Activated CD8-positive, alpha-beta memory T cell treated with anti-CD3 and anti-CD28 coated beads for 36 hours (primary cell): ENCODE measurements around the gene ATP11A. TPM values are rescaled to one million over a fixed set of nuclear protein-coding genes. Genes with fewer than 3 reads are reported as not detected.
"Not testable (repeated sequence)": the region's sequence is repeated elsewhere in the genome, so short reads cannot be mapped to it uniquely, and the experiment has no call there.

Experiments
- CTCF ChIA-PET: fragments of 350-600 bp; sonication (Branson Sonifier 250); formaldehyde crosslinking; loops from one replicate; lab custom pipeline; 2021; ENCODE audit warnings: antibody characterized with exemption; lab: Charles Lee
- POLR2A ChIA-PET: fragments of 350-600 bp; sonication (Branson Sonifier 250); formaldehyde crosslinking; loops from one replicate; lab custom pipeline; 2021; ENCODE audit warnings: antibody characterized with exemption; lab: Charles Lee
- total RNA-seq, 2 experiments: library from RNA; stranded (reverse); gene quantifications; one replicate each; pipeline ENCODE4 v1.2.3, GENCODE V29; 2021

The ATP11A gene
- total RNA-seq, 2 experiments from 2014 or later: 35.9 to 40.1 TPM

DNA sequence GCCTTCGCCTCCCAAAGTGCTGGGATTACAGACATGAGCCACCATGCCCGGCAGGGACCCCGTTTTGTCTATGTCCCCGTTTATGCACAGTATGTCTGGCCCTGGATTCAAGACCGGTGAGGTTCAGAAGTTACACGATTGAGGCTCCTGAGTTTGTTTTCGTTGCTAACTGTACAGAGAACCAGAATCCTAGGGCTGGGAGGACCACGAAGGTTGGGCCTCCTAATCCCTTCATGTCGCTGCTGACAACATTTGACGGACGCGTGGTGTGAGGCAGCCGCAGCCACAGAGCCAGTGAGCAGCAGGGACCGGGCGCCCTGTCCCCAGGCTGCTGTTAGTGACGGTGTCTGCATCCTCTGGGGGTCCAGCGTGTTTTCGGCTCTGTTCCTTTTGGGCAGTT lies 91.4 kb downstream of the ATP11A start:
- ChIA-PET CTCF (no interaction called here), POLR2A (no interaction called here)

DNA sequence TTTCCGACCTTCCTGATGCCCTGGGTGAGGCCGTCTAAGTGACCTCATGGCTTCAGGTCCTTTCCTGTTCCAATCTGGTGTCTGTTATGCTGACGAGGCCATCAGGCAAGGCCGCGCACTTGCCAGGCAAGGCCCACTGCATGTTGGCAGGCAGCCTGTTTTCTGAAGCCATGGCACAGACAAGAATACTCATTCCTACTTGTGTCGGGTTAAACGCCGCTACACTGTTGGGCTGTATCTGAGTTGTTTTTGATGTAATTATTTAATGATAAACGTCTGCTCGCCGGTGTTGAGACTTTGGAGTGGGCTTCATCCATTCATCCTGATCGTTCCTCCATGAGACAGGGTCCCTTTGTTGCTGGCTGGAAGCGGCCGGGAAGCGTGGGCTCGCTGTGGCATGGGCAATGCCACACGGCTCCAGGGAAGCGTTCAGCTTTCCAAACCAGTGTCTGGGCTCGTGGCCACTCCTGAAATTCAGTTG lies 92.1 kb downstream of the ATP11A start:
- ChIA-PET POLR2A (no interaction called here), CTCF (no interaction called here)

DNA sequence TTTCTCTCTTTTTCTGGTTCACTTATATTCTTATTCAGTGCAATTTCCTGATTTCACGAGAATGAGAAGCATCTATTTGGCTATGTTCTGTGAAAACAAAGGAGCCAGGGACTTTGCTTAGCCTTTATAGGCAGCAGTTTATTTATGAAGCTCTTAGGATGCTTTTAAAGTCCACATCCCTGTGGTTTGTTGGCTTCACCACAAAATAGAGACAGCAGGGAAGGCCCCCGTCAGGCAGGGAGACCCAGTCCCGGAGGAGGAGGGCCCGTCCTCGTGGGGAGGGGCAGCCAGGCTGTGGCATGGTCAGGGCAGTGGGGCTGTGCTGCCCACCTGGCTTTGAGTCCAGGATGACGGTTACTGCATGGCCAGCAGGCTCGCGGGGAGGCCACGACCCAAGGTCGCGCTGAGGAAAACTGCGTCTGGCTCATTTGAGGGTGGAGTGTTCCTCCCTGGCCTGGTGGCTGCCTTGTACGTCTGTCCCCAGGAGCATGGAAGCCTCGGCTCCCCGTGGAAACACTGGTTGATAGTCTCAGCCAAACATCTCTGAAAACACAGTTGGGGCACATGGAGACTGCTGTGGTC lies 92.7 kb downstream of the ATP11A start:
- POLR2A ChIA-PET: no interaction called here
- CTCF ChIA-PET: no interaction called here

DNA sequence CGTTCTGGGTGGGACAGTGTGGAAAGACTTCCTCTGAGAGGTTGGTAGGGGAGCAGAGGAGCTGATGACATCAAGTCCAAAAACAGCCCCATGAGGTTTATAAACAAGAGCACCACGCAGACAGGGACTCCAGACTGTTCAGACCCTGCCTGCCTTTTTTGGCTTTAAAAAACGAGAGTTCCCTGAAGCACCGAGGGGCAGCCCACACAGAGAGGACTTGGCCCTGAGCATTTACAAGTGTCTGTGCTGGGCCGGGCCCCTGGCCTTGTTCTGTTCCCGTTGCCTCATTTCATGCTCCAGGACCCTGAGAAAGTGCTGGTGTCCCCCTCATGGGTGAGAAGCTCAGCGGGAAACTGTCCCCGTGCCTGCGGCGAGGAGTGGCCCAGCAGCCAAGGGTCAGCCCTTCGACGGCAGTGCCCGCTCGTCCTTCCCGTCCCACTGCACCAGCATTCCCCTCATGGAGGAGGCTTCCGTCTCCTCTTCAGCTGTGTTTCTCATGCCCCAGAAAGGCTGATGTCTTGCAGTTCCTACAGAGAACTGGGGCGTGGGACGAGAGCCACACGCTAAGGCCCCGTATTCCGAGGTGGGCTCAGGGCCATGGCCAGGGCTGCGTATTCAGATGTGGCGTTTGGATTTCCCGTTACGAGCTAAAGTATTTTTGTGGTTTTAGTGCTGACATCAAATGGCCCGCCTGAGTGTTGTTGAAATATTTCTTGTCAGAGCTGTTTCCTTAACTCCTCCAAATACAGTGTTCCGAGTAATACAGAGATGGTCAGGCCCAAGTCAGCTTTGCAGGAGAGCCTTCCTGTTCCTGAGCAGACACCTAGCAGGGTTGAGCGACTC lies 93.5 kb downstream of the ATP11A start:
- CTCF ChIA-PET: no interaction called here
- POLR2A ChIA-PET: no interaction called here

DNA sequence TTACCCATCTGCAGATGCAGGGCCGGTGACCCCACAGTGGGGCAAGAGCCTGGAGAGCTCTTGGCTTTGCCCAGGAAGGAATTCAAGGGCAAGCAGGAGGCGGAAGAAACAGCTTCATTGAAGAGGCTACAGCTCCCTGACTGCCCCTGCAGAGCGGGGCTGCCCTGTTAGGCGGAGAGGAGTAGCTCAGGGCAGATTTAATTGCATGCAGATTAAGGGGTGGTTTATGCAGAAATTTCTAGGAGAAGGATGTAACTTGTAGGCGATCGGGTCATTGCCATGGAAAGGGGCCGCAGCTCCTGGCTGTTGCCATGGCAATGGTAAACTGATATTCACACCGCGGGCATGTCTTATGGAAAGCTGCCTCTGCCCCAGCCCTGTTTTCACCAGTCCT lies 94.1 kb downstream of the ATP11A start:
- CTCF ChIA-PET: no interaction called here

DNA sequence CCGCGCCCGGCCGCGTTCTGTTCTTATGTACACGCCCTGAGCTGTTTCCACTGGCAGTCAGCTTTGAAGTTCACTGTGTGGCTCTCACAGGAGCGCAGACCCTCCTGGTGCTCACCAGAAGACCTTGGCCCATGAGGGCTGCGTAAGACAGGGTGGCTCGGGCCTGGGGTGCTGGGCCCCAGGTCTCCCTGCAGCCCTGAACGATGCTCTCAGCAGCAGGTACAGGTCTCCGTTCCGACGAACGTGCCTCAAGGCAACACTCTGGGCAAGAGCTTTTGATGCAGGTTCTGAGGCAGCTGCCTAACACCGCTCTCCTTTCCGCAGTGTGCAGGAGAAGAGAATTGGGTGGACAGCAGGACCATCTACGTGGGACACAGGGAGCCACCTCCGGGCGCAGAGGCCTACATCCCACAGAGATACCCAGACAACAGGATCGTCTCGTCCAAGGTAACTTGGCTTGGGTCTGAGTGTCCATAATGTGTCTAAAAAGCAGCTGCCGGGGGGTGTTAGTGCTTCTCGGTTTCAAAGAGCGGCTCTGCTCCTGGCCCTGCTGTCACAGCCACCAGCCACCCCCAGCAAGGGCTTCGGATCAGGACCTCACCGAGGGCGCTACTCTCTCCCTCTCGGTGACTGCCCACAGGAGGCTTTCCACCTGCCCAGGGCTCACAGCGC lies 95.1 kb downstream of the ATP11A start:
- POLR2A ChIA-PET: no interaction called here
- CTCF ChIA-PET: no interaction called here

More for the DNA sequence above, 94.1 kb downstream of the ATP11A start:
- POLR2A ChIA-PET: no interaction called here

DNA sequence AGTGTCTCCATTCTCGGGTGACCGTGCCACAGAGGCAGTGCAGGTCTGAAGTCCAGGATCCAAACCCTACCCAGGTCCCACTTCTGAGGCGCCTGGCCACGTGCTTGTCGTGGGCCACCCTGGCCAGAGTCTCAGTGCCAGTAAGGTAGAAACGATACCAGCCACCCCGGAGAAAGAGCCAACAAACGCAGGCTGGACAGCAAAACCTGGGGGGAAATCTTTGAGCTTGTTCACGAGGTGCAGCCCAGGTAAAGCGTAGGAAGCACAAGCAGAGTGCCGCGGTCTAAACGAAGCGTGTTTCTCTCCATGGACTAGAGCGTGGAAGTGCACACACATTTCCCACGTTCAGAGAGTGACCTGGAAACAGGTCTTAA lies 95.6 kb downstream of the ATP11A start:
- POLR2A ChIA-PET: no interaction called here
- CTCF ChIA-PET: no interaction called here

DNA sequence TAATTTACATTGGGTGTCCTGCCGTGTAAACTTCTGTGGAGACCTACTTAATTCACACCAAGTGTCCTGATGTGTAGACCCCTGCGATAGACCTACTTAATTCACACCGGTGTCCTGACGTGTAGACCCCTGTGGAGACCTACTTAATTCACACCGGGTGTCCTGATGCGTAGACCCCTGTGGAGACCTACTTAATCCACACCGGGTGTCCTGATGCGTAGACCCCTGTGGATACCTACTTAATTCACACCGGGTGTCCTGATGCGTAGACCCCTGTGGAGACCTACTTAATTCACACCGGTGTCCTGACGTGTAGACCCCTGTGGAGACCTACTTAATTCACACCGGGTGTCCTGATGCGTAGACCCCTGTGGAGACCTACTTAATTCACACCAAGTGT lies 97.0 kb downstream of the ATP11A start:
- POLR2A ChIA-PET, CTCF ChIA-PET: not testable (repeated sequence)

DNA sequence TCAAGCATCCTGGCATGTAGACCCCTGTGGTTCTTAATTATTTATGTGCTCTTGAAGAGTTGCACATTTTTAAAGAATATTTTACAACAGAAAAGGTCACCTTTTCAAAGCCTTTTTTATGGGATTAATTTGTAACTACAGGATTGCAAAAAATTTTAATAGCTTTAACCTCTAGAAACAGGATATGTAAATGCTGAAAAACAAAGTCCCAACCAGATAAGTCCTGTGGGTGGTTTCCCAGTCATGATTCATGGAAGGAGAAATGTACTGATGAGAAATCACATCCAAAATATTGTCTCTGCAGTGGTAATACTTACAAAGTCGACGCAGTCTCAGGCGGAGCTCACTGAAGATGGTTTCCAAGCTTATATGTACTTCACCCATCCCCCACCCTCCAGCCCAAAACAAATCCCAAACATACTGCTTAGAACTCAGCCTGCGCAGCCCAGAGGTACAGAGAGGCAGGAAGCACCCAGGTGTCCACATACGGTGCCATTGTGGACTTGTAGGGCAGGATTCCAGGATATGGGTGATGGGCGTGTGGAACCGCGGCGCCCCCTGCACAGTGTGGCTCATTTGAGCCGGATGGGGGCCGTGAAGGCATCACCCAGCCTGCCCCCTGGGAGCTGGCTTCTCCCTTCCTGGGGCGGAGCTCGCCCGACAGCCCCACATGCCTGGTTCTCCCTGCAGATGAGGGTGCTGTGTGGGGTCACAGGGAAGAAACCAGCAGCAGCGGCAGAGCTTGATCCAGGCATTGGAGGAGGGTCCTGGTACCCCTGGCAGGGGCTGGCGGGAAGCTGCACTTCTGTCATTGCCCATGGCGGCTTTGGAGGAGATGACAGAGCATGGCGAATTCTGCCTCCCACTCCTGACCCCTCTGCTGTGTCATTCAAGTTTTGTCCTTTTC lies 101.2 kb downstream of the ATP11A start:
- ChIA-PET CTCF (no interaction called here), POLR2A (no interaction called here)

DNA sequence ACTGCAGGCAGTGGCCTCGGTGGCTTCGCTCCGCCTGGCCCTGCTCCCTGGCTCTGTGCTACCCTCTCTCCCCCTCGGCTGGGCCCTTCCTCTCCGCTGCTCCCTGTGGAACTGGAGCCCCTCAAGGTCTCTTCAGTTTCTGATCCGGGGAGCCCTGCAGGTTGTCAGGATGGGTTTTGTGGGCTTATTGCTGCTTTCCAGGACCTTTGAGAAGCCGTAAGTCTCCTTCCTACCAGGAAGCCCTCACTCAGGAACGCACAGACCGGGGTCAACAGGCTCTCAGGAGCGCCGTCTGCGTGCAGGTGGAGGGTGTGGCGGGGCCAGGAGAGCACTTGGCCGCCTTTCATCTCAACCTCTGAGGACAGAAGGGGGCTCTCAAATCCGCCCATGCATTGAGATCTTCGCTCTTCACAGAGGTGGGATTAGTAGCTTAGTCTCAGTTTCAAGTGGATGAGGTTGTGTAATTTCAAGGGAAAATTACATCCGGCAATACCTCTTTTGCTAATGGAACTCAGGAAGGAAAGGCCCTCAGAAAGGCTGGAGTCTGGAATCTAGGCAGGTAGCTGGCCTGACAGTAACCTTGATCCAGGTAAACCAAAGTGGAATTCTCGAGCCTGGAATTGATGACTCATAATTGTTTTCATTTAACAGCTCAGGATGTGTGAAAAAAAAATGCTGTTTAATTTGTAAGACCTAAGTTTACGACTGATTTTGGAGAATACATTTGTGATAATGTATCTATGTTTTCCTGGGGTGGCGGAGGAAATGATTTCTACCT lies 102.0 kb downstream of the ATP11A start:
- CTCF ChIA-PET: no interaction called here
- POLR2A ChIA-PET: no interaction called here

DNA sequence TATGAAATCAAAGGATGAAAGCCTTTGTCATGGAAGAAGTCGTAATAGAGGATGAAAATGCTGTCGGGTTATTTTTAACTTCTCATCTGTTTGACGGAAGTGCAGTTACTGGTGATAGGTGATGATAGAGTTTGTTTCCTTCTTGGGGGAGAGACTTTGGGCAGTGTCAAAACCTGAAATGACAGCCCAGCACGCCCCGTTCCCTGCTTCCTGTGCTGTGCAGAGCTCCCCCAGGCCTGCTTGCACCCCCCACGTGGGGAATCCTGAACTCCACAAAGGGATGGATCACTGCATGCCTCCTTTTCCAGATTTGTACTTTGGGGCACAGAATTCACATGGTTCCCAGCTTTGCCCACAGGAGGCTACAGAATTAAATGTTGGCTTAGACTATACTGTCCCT lies 102.7 kb downstream of the ATP11A start:
- POLR2A ChIA-PET: no interaction called here
- CTCF ChIA-PET: no interaction called here

DNA sequence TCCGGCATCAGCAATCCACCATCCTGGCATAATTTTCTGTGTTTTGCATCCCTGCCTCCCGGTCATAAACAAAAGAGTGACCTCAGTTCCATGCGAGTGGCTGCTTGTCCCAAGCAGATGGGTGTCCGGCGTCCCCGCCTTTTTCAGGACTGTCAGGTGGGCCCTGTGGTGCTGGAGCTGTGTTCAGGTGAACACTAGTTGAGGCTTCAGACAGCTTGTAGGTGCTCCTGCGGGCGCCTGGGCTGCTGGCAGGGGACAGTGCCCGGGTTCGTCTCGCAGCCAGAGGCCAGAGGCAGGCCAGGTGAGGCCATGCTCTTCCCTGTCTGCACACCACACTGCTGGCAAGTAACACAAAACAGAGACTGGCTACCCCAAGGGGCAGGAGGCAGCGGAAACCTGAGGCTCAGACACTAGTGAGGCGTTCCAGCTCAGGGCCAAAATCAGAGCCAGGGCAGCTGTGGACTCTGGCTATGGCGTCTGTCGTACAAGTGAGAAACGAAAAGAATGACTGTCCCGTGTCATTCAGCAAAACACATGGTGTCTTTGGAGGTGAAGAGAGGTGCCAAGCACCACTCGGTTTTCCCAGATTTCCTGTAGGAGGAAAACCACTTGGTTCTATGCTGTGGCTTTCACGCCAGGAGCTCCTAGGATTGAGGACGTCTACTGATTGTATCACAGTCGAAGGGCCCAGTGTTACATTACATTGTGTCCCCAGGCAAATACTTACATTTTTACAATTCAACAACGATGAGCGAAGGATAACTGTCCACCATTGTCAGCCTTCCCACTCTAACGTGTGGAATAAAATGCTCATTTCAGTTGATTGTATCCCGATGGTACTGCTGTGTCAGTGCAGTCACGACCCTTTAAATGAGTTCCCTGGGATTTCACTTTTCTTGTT lies 104.0 kb downstream of the ATP11A start:
- ChIA-PET CTCF (no interaction called here), POLR2A (no interaction called here)

DNA sequence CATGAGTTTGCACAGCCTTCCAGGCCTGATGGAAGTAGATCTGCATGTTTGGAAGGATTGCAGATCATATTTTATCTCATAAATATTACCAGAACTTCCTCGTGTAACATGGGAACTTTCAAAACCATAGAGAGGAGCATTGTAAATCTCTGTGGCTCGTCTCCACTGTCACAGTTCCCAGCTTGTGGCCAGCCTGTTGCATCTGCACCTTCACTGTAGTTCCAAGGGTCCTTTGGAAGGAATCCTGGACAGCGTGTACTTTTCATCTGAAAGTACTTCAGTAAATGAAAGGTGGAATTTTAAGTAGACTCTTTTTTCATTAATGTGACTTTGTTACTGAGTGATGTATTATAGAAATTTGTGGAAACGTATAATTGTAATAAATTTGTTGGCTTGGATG lies 105.4 kb downstream of the ATP11A start:
- POLR2A ChIA-PET: no interaction called here

DNA sequence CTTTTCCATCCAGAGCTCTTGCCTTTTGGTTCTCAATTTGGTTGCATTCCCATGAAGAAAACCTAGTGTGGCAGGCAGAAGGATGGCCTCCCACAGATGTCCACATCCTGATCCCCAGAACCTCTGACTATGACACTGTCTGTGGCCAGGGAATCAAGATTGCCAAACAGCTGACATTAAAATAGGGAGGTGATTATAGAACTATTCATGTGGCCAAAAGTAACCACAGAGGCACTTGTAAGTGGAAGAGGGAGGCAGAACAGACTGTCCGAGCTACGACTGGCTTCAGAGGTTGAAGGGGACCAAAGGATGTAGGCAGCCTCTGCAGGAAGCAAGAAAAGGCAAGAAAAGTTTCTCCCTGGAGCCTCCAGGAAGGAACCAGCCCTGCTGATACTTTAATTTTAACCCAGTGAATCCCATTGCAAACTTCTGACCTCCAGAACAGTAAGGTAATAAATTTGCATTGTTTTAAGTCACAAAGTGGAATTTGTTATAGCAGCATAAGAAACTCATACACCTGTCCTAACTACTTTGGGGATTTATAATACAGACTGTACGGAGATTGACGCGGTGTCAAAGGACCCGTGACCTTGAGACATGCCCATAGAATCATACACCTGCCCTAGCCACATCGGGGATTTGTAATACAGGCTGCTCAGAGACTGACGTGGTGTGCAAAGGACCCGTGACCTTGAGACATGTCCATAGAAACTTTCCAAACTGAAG lies 106.5 kb downstream of the ATP11A start:
- POLR2A ChIA-PET: no interaction called here
- CTCF ChIA-PET: no interaction called here

More for the DNA sequence above, 105.4 kb downstream of the ATP11A start:
- CTCF ChIA-PET: no interaction called here

DNA sequence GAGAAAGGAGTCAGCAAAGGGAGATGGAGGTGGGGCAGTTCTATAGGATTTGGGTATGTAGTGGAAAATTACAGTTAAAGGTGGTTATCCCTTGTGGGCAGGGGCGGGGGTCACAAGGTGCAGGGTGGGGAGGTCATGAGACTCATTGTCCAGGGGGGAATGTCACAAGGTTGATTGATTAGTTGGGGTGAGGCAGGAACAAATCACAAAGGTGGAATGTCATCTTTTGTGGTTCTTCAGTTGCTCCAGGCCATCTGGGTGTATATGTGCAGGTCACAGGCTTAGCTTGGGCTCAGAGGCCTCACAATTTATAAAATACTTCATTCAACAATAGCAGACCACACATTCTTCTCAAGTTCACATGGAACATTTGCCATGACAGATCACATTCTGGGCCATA lies 109.6 kb downstream of the ATP11A start:
- POLR2A ChIA-PET: no interaction called here
- CTCF ChIA-PET: no interaction called here

DNA sequence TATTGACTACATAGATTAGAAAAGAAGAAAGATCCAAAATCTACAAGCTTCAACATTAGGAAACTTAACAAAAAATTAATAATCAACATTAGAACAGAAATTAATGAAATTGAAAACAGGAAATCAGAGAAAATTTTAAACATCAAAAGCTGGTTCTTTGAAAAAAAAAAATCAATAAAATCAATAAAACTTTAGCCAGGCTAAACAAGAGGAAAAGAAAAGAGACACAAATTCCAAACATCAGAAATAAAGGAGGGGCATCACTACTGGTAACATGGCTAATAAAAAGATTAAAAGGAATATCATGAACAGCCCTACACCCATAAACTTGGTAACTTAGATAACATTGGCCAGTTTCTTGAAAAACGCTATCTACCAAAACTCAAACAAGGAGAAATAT lies 110.2 kb downstream of the ATP11A start:
- ChIA-PET POLR2A (no interaction called here), CTCF (no interaction called here)

DNA sequence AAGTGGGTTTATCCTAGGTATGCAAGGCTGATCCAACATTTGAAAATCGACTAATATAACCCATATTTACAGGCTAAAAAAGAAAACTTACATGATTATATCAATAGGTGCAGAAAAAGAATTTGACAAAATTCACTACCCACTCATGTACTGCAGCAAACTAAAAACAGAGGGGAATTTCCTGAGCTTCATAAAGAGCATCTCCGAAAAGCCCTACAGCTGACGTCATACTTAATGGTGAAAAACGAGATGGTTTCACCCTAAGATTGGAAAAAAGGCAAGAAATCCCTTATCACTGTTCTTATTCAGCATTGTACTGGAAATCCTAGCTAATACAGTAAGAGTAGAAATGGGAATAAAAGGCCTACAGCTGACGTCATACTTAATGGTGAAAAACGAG lies 111.0 kb downstream of the ATP11A start:
- CTCF ChIA-PET, POLR2A ChIA-PET: not testable (repeated sequence)
